Mesendoderm (in vitro differentiated cells): Measurements from ENCODE around the gene APOL1.
"Not testable (repeated sequence)": the region's sequence is repeated elsewhere in the genome, so short reads cannot be mapped to it uniquely, and the experiment has no call there.

Experiments
- DNase-seq: peaks from one replicate; pipeline ENCODE4 v3.0.0; 2013
- H2AK5ac ChIP-seq: 2 replicates; pipeline ENCODE4 v1.6.1; 2013; ENCODE audit warnings: low read length, inconsistent platforms
- H2BK120ac ChIP-seq: 2 replicates; pipeline ENCODE4 v1.6.1; 2013; ENCODE audit warnings: low read depth, mild to moderate bottlenecking, low read length, moderate library complexity, mixed read lengths
- H2BK15ac ChIP-seq: replicated peaks from 2 replicates; pipeline ENCODE4 v1.6.1; 2013; ENCODE audit warnings: low read depth, mild to moderate bottlenecking, moderate library complexity
- H2BK5ac ChIP-seq: 2 replicates; pipeline ENCODE4 v1.6.1; 2013; ENCODE audit warnings: low read length, inconsistent platforms
- H3K18ac ChIP-seq: 2 replicates; pipeline ENCODE4 v1.6.1; 2013; ENCODE audit warnings: mild to moderate bottlenecking, low read length, mixed read lengths
- H3K23ac ChIP-seq: one replicate; pipeline ENCODE4 v1.6.1; 2013; ENCODE audit warnings: low read length
- H3K27ac ChIP-seq: 2 replicates; pipeline ENCODE4 v1.5.1; 2013; ENCODE audit warnings: low read depth, mild to moderate bottlenecking, inconsistent platforms, low read length, moderate library complexity
- H3K27me3 ChIP-seq: 2 replicates; pipeline ENCODE4 v1.6.1; 2013; ENCODE audit warnings: low read length, control low read depth, mild to moderate bottlenecking, inconsistent platforms; ENCODE audit not compliant: insufficient read depth, poor library complexity
- H3K36me3 ChIP-seq: 2 replicates; pipeline ENCODE4 v1.6.1; 2013; ENCODE audit warnings: low read length, inconsistent platforms; ENCODE audit not compliant: control insufficient read depth, insufficient read depth
- H3K4ac ChIP-seq: one replicate; pipeline ENCODE4 v1.6.1; 2013; ENCODE audit warnings: low read depth, mild to moderate bottlenecking, low read length, moderate library complexity
- H3K4me1 ChIP-seq: 2 replicates; pipeline ENCODE4 v1.6.1; 2013; ENCODE audit warnings: low read depth, low read length, inconsistent platforms; ENCODE audit not compliant: control insufficient read depth
- H3K4me2 ChIP-seq: 2 replicates; pipeline ENCODE4 v1.6.1; 2013; ENCODE audit warnings: low read length
- H3K4me3 ChIP-seq: 2 replicates; pipeline ENCODE4 v1.5.1; 2013; ENCODE audit warnings: mild to moderate bottlenecking, low read length
- H3K56ac ChIP-seq: one replicate; pipeline ENCODE4 v1.6.1; 2013; ENCODE audit warnings: low read length
- H3K79me1 ChIP-seq: 2 replicates; pipeline ENCODE4 v1.6.1; 2013; ENCODE audit warnings: low read length, inconsistent platforms
- H3K79me2 ChIP-seq: 2 replicates; pipeline ENCODE4 v1.6.1; 2013; ENCODE audit warnings: mild to moderate bottlenecking, low read length; ENCODE audit not compliant: control insufficient read depth, insufficient read depth
- H3K9ac ChIP-seq: 2 replicates; pipeline ENCODE4 v1.6.1; 2013; ENCODE audit warnings: low read length, inconsistent platforms
- H4K5ac ChIP-seq: one replicate; pipeline ENCODE4 v1.6.1; 2013; ENCODE audit warnings: low read length
- H4K8ac ChIP-seq: one replicate; pipeline ENCODE4 v1.6.1; 2013; ENCODE audit warnings: low read depth, mild to moderate bottlenecking, control low read depth, low read length, moderate library complexity
- WGBS: extraction: QIAGEN DNeasy Blood & Tissue Kit; methylation state at CpG from one replicate; pipeline ENCODE4 v1.1.7; 2013; ENCODE audit warnings: low lambda C conversion rate, missing lambda C conversion rate; ENCODE audit not compliant: insufficient coverage; ENCODE audit errors: extremely low coverage; 5-methylcytosine and 5-hydroxymethylcytosine counted together

Gene APOL1

DNA sequence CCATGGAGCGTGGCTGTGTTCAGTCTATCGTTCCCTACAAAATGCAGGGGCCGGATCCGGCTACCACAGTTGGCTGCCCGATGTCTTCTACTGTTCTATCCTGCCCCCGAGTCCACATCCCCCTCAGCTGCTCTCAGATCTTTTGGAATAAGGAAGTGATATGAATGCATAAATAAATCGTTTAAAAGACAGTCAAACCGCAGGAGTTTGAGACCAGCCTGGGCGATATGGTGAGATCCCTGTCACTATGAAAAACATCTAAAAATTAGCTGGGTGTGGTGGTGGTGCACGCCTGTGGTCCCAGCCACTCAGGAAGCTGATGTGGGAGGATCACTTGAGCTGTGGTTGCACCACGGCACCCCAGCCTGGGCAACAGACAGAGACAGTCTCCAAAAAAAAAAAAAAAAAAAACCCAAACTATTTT lies 37.0 kb downstream of the APOL1 start:
- H3K9ac ChIP-seq, H3K4me1 ChIP-seq, H4K8ac ChIP-seq, H3K79me2 ChIP-seq, H2AK5ac ChIP-seq, DNase-seq, H4K5ac ChIP-seq, H3K4ac ChIP-seq, H3K27me3 ChIP-seq, H2BK15ac ChIP-seq, H3K27ac ChIP-seq, H3K4me3 ChIP-seq, H3K79me1 ChIP-seq, H3K4me2 ChIP-seq, H2BK5ac ChIP-seq, H3K56ac ChIP-seq, H3K18ac ChIP-seq, H3K23ac ChIP-seq, H2BK120ac ChIP-seq: not testable (repeated sequence)
- peaks cover 55% of the 10 kb centered on the region for H3K36me3 ChIP-seq
- no CpG with 5 or more reads among the region's 11 CpGs for WGBS

DNA sequence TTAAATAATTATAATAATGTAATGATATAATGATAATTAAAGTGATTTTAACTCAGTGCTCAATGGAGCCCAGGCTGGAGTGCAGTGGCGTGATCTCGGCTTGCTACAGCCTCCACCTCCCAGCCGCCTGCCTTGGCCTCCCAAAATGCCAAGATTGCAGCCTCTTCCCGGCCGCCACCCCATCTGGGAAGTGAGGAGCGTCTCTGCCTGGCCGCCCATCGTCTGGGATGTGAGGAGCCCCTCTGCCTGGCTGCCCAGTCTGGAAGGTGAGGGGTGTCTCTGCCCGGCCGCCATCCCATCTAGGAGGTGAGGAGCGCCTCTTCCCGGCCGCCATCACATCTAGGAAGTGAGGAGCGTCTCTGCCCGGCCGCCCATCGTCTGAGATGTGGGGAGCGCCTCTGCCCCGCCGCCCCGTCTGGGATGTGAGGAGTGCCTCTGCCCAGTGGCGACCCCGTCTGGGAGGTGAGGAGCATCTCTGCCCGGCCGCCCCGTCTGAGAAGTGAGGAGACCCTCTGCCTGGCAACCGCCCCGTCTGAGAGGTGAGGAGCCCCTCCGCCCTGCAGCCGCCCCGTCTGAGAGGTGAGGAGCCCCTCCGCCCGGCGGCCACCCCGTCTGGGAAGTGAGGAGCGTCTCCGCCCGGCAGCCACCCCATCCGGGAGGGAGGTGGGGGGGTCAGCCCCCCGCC lies 37.6 kb downstream of the APOL1 start:
- peak; percentile 41 for DNase-seq
- not testable (repeated sequence) for H3K79me1 ChIP-seq, H3K9ac ChIP-seq, H4K5ac ChIP-seq, H2BK120ac ChIP-seq, H3K4me3 ChIP-seq, H3K27me3 ChIP-seq, H3K4me2 ChIP-seq, H3K56ac ChIP-seq, H2BK15ac ChIP-seq, H3K27ac ChIP-seq, H3K23ac ChIP-seq, H2AK5ac ChIP-seq, H4K8ac ChIP-seq, H3K18ac ChIP-seq, H3K79me2 ChIP-seq, H2BK5ac ChIP-seq, H3K4ac ChIP-seq, H3K4me1 ChIP-seq
- no CpG with 5 or more reads among the region's 40 CpGs for WGBS
- peaks cover 53% of the 10 kb centered on the region for H3K36me3 ChIP-seq

DNA sequence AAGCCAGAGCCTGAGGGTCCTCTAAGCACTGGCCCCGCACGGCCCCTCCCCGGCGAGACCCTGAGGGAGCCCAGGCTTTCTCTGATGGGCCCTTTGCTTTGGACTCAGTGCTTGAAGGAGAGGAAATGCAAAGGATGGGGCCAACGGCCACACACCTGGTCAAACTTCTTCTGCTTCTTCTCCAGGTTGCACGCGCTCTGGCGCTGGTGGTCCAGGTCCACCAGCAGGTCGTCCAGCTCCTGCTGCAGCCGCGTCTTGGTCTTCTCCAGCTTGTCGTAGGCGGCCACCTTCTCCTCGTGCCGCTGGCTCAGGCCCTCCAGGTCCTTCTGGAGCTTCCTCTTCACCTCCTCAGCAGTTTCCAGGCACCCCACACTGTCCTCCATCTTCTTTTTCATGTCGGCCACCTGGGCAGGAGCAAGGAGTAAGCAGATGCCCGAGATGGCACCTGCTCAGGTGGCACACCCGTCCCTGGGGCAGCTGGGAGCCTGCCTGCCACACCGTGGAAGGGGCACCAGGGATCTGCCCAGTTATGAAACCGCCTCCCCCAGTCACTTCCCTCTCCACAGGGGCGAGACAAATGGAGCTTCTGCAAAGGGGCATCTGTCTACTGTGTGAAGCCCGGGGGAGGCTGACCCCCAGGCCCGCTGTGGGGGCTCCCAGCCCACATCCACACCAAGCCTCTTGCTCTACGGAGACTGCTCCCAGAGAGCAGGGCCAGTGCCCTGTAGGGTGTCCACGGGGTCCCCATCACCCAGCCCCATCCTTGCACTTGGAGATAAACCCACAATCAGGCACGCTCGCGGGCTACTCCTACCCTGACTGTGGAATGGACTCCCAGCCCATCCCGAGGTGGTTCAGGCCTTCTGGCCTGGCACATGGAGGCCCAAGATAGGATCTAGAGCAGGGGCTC lies 39.2 kb downstream of the APOL1 start:
- H3K27me3 ChIP-seq: no peaks in the 10 kb centered on the region
- no peak for DNase-seq
- no CpG with 5 or more reads among the region's 29 CpGs for WGBS
- no peak overlapping the region for H3K4me2 ChIP-seq
- no peak overlapping the region for H3K4ac ChIP-seq
- no peaks in the 10 kb centered on the region for H3K79me1 ChIP-seq
- H2AK5ac ChIP-seq: no peak overlapping the region
- no peak overlapping the region for H3K18ac ChIP-seq
- H2BK15ac ChIP-seq: no peak overlapping the region
- no peak overlapping the region for H3K56ac ChIP-seq
- H3K4me3 ChIP-seq: no peak overlapping the region
- H4K5ac ChIP-seq: no peak overlapping the region
- no peak overlapping the region for H3K27ac ChIP-seq
- H3K9ac ChIP-seq: no peak overlapping the region
- no peak overlapping the region for H3K23ac ChIP-seq
- no peaks in the 10 kb centered on the region for H3K4me1 ChIP-seq
- no peaks in the 10 kb centered on the region for H3K79me2 ChIP-seq
- H2BK5ac ChIP-seq: no peak overlapping the region
- H2BK120ac ChIP-seq: no peak overlapping the region
- H4K8ac ChIP-seq: no peak overlapping the region
- peaks cover 49% of the 10 kb centered on the region for H3K36me3 ChIP-seq

DNA sequence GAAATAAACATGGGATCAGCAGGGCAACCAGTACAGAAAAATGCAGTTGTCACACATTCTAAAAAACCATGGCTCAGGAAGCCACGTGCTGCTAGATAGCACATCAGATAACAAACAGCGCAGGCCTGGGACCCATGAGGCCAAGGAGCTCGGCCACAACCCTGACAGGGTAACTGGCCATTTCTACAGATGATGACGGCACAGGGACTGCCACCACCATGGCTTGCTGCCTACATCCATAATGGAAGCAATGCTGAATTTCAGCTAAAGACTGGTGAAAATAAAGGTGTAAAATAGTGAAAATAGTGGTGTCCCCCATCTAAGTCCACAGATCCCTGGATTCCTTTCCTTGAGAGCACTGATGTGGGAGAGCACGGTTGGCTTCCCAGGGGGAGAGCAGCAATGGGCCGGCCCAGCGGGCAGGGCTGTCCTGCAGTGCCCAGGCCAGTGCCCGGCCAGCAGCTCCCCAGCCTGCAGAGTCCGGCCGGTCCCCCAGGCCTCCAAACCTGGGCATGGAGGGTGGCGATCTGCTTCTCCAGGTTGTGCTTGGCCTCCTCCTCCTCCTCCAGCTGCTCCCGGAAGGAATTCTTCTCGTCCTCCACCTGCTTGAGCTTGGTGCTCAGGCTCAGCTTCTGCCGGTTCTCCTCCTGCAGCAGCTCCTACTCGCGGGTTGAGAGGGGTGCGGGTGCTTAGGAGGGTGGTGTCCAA lies 40.0 kb downstream of the APOL1 start:
- Histone ChIP-seq H2BK5ac (no peak overlapping the region), H3K4me1 (no peaks in the 10 kb centered on the region), H3K56ac (no peak overlapping the region), H2BK120ac (no peak overlapping the region), H3K79me2 (no peaks in the 10 kb centered on the region), H3K79me1 (peaks cover 1% of the 10 kb centered on the region), H2AK5ac (no peak overlapping the region), H3K27me3 (no peaks in the 10 kb centered on the region), H3K27ac (no peak overlapping the region), H3K23ac (no peak overlapping the region), H4K5ac (no peak overlapping the region), H3K4me2 (no peak overlapping the region), H3K36me3 (peaks cover 52% of the 10 kb centered on the region), H2BK15ac (no peak overlapping the region), H4K8ac (no peak overlapping the region), H3K4me3 (no peak overlapping the region), H3K9ac (no peak overlapping the region), H3K18ac (no peak overlapping the region), H3K4ac (no peak overlapping the region)
- no peak for DNase-seq
- WGBS: no CpG with 5 or more reads among the region's 17 CpGs

DNA sequence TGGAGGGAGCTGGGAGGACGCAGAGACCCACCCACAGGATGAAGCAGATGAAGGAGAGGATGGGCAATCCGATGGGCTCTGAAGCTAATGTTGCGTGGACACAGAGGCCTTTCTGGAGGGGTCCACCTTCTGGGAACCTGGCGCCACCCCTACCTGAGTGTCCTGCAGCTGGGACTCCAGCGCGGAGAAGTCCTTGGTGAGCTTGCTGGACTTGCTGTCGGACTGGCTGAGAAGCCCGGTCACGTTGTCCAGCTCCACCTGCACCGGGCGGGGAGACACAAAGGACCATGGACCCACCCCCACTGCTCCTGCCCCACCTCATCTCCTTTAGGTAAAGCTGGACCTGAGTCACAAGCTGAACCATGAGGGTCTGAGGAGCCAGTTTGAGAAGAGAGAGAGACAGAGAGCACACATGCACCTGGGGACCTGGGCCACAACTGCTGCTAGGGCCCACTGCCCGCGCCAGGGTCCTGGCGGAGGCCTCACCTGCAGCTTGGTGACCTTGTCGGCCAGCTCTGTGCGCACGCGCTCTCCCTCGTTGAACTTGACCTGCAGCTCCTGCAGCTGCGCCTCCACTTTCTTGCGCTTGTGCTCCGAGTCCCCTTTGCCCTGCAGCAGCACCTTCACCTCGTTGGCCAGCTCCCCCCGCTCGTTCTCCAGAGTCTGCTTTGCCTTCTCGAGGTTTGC lies 40.8 kb downstream of the APOL1 start:
- Histone ChIP-seq H3K4me3 (no peak overlapping the region), H2AK5ac (no peak overlapping the region), H3K79me2 (no peaks in the 10 kb centered on the region), H3K4me2 (no peak overlapping the region), H3K56ac (no peak overlapping the region), H2BK120ac (no peak overlapping the region), H3K9ac (no peak overlapping the region), H3K18ac (no peak overlapping the region), H2BK5ac (no peak overlapping the region), H3K27me3 (no peaks in the 10 kb centered on the region), H3K27ac (no peak overlapping the region), H3K36me3 (peaks cover 55% of the 10 kb centered on the region), H3K4me1 (no peaks in the 10 kb centered on the region), H3K4ac (no peak overlapping the region), H2BK15ac (no peak overlapping the region), H3K79me1 (peaks cover 1% of the 10 kb centered on the region), H3K23ac (no peak overlapping the region), H4K8ac (no peak overlapping the region), H4K5ac (no peak overlapping the region)
- no CpG with 5 or more reads among the region's 26 CpGs for WGBS
- DNase-seq: no peak
